Measurements from ENCODE around the gene ZNF275.
"Not testable (repeated sequence)": the region's sequence is repeated elsewhere in the genome, so short reads cannot be mapped to it uniquely, and the experiment has no call there.

ZNF275 gene

DNA sequence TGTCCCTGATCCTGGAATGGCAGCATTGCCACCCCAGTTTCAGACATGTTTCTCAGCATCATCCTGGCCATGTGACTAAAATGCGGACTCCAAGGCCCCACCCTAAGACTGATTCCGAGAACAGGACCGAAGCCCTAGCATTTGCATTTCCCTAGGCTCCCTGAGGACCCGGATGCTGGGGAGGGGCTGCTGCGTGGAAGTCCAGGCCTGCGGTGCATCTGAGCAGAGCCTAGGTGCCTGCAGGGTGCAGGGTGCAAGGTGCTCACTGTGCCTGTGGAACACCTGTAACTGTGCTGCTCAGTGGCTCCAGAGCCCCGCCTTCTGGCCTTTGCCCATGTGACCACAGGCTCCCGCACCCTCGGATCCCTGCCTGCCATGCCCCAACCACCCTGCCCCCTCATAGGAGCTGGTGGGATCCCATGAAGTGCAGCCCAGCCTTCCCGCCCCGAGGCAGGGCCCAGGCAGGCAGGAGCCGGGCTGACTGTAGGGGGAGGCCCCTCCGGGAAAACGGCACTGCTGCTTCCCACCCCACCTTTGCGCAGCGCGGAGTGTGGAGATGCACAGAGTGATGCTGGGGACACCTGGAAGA, 27.3 kb upstream of the ZNF275 start:
- H3K4me3 Mint-ChIP-seq = no peak overlapping the region
- no peak for DNase-seq (ENCODE audit: low spot score in 2 of 2)
- no peaks in the 10 kb centered on the region for H3K36me3 Mint-ChIP-seq (ENCODE audit: insufficient read depth)
- no peak overlapping the region for H3K27ac Mint-ChIP-seq (ENCODE audit: low read depth)
- peaks cover 33% of the 10 kb centered on the region for H3K27me3 Mint-ChIP-seq
- H3K4me1 Mint-ChIP-seq = no peaks in the 10 kb centered on the region
- no peaks in the 10 kb centered on the region for H3K9me3 Mint-ChIP-seq
- ATAC-seq (replicated peaks; ENCODE audit: extremely low read depth, poor library complexity, severe bottlenecking) = no peak

DNA sequence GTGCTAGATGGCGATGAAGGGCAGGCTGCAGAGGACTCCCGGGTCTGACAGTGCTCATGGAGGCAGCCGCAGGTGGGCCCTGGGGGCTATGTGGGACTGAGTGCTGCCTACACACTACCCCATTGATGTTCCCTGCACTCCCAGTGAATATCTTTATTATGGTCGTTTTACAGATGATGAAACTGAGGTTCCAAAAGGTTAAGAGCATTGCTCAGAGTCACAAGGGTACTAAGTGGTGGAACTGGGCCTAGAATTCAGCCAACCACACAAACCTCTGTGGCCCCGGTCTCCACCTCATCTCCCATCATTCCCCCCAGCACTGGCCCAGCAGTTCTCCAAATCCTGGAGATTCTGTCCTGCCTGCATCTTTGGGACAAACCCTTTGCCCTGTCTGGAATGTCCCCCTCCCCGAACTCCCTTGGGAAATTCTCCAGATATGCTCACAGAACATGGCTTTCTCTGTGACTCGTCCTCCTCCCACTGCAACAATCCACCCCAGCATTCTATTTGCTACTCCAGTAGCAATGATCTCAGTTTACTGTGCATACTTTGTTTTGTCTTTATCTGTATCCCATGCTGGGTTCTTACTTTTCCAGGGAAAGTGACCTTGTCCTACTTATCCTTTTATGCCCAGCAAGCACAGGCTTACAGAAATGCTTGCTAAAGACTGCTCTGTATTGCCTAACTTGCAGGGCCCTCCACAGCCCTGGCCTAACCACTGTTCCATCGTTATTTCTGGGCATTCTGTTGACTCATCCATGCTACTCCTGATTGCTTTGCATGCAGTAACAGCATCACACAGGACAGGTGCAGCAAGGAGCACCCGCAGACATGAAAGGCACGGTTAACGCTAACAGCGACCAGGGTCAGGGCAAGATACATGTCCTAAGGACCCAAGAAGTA, 26.4 kb upstream of the ZNF275 start:
- DNase-seq (ENCODE audit: low spot score in 2 of 2) = no peak
- Mint-ChIP-seq H3K9me3 (no peaks in the 10 kb centered on the region), H3K27ac (ENCODE audit: low read depth) (no peak overlapping the region), H3K36me3 (ENCODE audit: insufficient read depth) (no peaks in the 10 kb centered on the region), H3K4me3 (no peak overlapping the region), H3K27me3 (peaks cover 33% of the 10 kb centered on the region), H3K4me1 (no peaks in the 10 kb centered on the region)
- no peak for ATAC-seq (replicated peaks; ENCODE audit: extremely low read depth, poor library complexity, severe bottlenecking)

DNA sequence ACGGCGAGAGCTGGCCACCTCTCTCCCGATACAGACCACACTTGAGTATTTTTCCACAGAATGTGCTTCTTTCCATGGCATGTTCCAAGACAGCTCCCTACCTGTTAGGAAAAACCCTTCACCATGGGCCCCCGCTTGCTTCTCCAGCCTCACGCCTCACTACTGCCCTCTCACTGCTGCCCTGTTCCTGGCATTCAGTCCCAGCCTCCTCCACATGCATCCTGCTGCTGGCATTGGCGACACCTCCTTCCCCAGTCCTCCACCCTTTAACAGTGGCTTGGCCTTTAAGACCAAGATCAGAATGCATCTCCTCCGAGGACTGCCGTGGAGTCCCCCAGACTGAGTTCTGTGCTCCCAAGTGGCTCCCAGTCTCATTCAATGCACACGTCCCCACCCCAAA, 23.1 kb upstream of the ZNF275 start:
- no peaks in the 10 kb centered on the region for H3K36me3 Mint-ChIP-seq (ENCODE audit: insufficient read depth)
- ATAC-seq (replicated peaks; ENCODE audit: extremely low read depth, poor library complexity, severe bottlenecking) (no peak), DNase-seq (ENCODE audit: low spot score in 2 of 2) (no peak)

DNA sequence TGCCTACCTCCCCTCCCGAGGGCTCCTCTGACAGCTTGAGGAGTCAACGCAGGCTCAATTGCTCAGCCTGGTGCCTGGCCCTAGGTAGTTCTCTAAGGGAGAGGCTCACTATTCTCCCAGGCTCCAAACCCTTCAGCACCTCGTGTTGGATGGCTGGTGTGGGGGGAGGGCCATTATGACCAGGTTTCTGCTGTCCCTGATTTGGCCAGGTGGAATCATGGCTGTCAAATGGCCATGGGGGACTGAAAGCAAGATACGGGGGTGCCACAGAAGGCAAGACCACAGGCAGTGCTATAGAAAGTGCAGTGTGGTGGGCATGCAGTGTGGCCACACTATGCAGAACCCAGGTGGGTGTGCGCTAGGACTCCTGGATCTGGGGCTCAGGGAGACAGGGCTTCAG, 21.9 kb upstream of the ZNF275 start:
- ATAC-seq (replicated peaks; ENCODE audit: extremely low read depth, poor library complexity, severe bottlenecking) = no peak
- H3K36me3 Mint-ChIP-seq (ENCODE audit: insufficient read depth) = no peaks in the 10 kb centered on the region

More for the DNA sequence above, 23.1 kb upstream of the ZNF275 start:
- H3K4me1 Mint-ChIP-seq = no peaks in the 10 kb centered on the region
- no peak overlapping the region for H3K4me3 Mint-ChIP-seq
- no peaks in the 10 kb centered on the region for H3K9me3 Mint-ChIP-seq
- no peaks in the 10 kb centered on the region for H3K27me3 Mint-ChIP-seq
- H3K27ac Mint-ChIP-seq (ENCODE audit: low read depth) = no peak overlapping the region

DNA sequence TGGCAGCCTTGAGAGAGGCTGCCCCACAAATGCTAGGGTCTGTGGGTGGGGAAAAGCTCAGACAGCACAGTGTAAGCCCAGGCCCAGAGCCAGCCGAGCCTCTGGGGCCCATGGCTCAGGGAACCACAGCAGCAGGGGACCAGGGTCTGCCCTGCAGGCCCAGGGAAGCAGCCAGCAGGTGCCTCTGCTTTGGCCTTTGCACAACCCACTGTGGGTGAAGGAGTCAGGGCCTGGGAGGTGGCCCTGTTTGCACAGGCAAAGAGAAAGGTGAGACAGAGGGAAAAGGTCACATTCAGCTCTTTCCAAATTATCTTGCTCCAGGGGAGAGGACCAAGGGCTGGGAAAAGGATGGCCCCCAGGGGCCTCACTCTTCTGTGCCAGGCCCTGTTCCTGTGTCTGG, 21.1 kb upstream of the ZNF275 start:
- no peaks in the 10 kb centered on the region for H3K36me3 Mint-ChIP-seq (ENCODE audit: insufficient read depth)
- DNase-seq (ENCODE audit: low spot score in 2 of 2) (no peak), ATAC-seq (replicated peaks; ENCODE audit: extremely low read depth, poor library complexity, severe bottlenecking) (no peak)
- H3K4me1 Mint-ChIP-seq = no peaks in the 10 kb centered on the region
- no peaks in the 10 kb centered on the region for H3K27me3 Mint-ChIP-seq
- H3K27ac Mint-ChIP-seq (ENCODE audit: low read depth) = no peak overlapping the region
- H3K9me3 Mint-ChIP-seq = no peaks in the 10 kb centered on the region
- no peak overlapping the region for H3K4me3 Mint-ChIP-seq

More for the DNA sequence above, 21.9 kb upstream of the ZNF275 start:
- DNase-seq (ENCODE audit: low spot score in 2 of 2) = no peak
- Mint-ChIP-seq H3K27me3 (no peaks in the 10 kb centered on the region), H3K9me3 (no peaks in the 10 kb centered on the region), H3K4me1 (no peaks in the 10 kb centered on the region), H3K27ac (ENCODE audit: low read depth) (no peak overlapping the region), H3K4me3 (no peak overlapping the region)

DNA sequence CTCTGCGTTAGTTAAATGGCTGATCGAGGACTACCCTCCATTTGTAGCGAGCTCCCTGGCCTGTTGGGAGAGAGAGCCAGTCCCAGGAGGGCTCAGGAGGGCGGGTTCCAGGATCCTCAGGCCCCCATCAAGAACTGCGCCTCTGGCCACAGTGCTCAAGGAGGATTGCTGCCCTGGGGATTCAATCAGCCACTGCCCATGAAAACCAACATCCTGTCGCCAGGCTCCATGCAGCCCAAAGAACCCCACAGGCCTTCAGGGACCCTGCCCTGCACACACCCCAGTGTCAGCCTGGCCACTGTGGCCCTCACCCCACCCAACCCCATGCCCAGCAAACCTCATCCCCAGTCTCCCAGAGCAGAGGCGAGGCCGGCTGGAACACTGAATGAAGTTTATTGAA, 16.6 kb upstream of the ZNF275 start:
- H3K4me3 Mint-ChIP-seq = no peak overlapping the region
- no peaks in the 10 kb centered on the region for H3K27me3 Mint-ChIP-seq
- no peaks in the 10 kb centered on the region for H3K9me3 Mint-ChIP-seq
- DNase-seq (ENCODE audit: low spot score in 2 of 2) (no peak), ATAC-seq (replicated peaks; ENCODE audit: extremely low read depth, poor library complexity, severe bottlenecking) (no peak)
- no peaks in the 10 kb centered on the region for H3K4me1 Mint-ChIP-seq
- peak overlapping the region; percentile 35 for H3K27ac Mint-ChIP-seq (ENCODE audit: low read depth)
- no peaks in the 10 kb centered on the region for H3K36me3 Mint-ChIP-seq (ENCODE audit: insufficient read depth)

DNA sequence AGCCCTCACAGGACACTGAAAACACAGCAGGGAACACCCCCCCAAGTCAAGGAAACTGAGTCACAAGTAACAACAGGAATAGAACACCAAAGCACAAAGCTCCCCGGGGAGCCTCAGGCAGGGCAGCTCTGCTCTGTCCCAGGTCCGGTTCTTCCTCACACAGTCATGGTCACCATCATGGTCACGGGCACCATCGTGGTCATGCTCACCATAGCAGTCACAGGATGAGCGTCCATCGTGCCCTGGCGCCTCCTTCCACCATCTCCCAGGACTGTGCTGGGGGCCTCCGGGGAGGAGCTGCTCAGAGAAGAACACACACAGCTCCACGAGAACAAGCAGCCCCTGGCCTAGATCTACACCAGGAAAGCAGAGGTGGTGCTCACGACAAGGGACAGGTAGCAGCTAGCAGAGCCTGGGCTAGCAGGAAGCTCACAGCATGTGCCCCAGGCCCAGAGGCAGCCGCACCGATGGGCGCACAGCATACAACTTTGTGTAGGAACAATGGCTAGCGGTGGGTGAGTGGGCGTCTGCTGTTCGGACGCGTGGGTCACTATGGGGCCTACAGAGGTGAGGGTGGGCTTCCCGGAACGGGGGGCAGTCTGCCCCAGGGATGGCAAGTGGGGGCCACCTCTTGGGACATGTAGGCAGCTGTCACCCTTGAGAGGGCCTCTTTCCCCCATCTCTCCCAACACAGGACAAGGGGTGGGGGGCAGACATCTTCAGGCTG, 15.8 kb upstream of the ZNF275 start:
- no peaks in the 10 kb centered on the region for H3K36me3 Mint-ChIP-seq (ENCODE audit: insufficient read depth)
- no peak for DNase-seq (ENCODE audit: low spot score in 2 of 2)
- no peak overlapping the region for H3K27ac Mint-ChIP-seq (ENCODE audit: low read depth)
- H3K9me3 Mint-ChIP-seq = no peaks in the 10 kb centered on the region
- ATAC-seq (replicated peaks; ENCODE audit: extremely low read depth, poor library complexity, severe bottlenecking) = no peak
- no peaks in the 10 kb centered on the region for H3K4me1 Mint-ChIP-seq
- peaks cover 3% of the 10 kb centered on the region for H3K27me3 Mint-ChIP-seq
- no peak overlapping the region for H3K4me3 Mint-ChIP-seq

DNA sequence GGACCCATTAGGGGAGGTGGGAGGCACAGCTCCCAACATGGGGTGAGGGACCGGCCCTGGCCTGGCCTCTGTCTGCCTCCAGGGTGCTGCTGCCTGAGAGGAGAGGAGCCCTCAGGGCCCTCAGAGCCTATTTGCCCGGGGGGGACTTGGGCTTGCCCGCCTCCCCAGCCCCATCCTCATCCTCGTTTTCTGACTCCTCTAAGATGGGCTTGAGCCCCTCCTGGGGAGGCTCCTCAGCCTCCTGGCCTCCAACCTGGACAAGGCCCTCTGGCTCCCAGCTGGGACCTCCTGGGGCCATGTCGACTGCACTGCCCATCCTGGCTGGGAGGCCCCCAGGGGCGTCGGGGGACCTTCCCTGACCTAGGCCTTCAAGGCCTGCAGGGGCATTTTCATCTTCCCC, 15.1 kb upstream of the ZNF275 start:
- H3K27ac Mint-ChIP-seq (ENCODE audit: low read depth) = no peak overlapping the region
- no peaks in the 10 kb centered on the region for H3K4me1 Mint-ChIP-seq
- H3K4me3 Mint-ChIP-seq = no peak overlapping the region
- ATAC-seq (replicated peaks; ENCODE audit: extremely low read depth, poor library complexity, severe bottlenecking) = no peak
- H3K27me3 Mint-ChIP-seq = peaks cover 9% of the 10 kb centered on the region
- no peaks in the 10 kb centered on the region for H3K36me3 Mint-ChIP-seq (ENCODE audit: insufficient read depth)
- DNase-seq (ENCODE audit: low spot score in 2 of 2) = no peak
- no peaks in the 10 kb centered on the region for H3K9me3 Mint-ChIP-seq

DNA sequence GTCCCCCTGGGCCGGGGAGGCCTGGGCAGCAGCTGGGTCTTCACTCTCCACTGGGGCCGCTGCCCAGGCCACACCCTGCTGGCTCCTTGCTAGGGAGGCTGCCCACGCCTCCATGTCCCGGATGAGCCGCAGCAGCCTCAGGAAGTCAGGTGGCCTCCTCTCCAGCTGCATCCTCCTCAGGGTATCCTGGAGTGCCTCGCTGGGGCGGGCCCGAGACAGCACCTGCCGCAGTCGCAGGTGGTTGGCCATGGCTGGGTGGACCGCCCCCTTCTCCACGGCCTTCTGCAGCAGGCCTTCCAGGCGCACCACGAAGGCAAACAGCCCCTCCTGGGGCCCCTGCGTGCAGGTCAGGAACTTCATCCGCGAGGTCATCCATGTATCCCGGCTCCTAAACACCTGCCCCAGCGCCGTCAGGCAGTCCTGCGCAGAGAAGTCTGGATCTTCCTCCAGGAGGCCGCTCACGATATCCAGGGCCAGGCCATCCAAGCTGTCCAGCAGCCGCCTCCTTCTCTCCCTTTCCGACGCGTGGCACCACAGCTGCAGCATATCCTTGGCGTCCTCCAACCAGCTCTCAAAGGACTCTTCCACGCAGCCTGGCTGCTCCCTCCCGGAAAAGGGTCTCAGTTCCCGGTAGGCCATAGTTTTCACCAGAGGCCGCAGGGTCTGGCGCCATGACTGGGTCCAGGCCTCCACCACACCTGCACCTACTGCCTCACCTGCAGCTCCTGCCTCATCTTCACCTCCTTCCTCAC, 14.5 kb upstream of the ZNF275 start:
- no peak overlapping the region for H3K4me3 Mint-ChIP-seq

DNA sequence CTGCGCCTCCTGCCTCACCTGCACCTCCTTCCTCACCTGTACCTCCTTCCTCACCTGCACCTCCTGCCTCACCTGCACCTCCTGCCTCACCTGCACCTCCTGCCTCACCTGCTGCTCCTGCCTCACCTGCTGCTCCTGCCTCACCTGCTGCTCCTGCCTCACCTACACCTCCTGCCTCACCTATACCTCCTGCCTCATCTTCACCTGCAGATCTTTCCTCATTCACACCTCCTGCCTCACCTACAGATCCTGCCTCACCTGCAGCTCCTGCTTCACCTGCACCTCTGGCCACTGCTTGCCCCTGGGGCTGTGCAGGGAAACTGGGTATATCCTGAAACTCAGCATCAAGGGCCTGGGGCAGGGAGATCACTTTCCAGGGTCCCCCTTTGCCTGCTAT, 13.9 kb upstream of the ZNF275 start:
- not testable (repeated sequence) for H3K36me3 Mint-ChIP-seq (ENCODE audit: insufficient read depth); H3K27ac Mint-ChIP-seq (ENCODE audit: low read depth); H3K9me3 Mint-ChIP-seq; ATAC-seq (replicated peaks; ENCODE audit: extremely low read depth, poor library complexity, severe bottlenecking); H3K4me3 Mint-ChIP-seq; DNase-seq (ENCODE audit: low spot score in 2 of 2); H3K4me1 Mint-ChIP-seq
- peaks cover 22% of the 10 kb centered on the region for H3K27me3 Mint-ChIP-seq

More for the DNA sequence above, 14.5 kb upstream of the ZNF275 start:
- H3K9me3 Mint-ChIP-seq = no peaks in the 10 kb centered on the region
- H3K27ac Mint-ChIP-seq (ENCODE audit: low read depth) = no peak overlapping the region
- peaks cover 16% of the 10 kb centered on the region for H3K27me3 Mint-ChIP-seq
- no peak for DNase-seq (ENCODE audit: low spot score in 2 of 2)
- no peaks in the 10 kb centered on the region for H3K4me1 Mint-ChIP-seq
- no peak for ATAC-seq (replicated peaks; ENCODE audit: extremely low read depth, poor library complexity, severe bottlenecking)
- H3K36me3 Mint-ChIP-seq (ENCODE audit: insufficient read depth) = peaks cover 1% of the 10 kb centered on the region

DNA sequence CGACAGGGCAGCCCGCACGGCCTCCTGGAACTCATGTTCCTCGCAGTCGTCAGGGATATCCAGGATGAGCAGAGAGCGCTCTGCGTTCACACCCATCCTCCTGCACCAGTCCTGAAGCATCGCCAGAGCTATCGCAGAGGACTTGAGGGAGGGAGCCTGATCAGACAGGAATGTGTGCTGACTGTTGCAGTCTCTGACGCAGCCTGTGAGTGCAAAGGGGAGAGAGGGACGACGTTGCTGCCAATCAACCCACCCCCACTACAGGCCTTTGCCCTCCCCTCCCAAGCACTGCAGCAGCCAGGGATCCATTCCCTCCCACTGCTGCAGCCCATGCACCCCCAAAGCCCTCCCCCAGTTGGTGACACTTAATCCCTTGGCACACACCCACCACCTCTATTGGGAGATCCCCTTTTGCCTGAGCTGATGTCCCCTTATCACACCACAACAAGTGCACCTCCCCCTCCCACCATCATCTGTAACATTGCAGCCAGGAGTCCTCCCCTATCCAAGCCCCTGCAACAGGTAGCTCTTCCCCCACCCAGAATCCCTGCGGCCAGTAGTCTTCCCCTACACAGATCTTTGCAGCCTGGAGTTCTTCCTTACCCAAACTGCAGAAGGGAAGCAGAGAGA, 13.3 kb upstream of the ZNF275 start:
- no peak overlapping the region for H3K4me3 Mint-ChIP-seq
- H3K9me3 Mint-ChIP-seq = no peaks in the 10 kb centered on the region
- H3K27me3 Mint-ChIP-seq = peaks cover 28% of the 10 kb centered on the region
- no peak for ATAC-seq (replicated peaks; ENCODE audit: extremely low read depth, poor library complexity, severe bottlenecking)
- H3K36me3 Mint-ChIP-seq (ENCODE audit: insufficient read depth) = peaks cover 1% of the 10 kb centered on the region
- H3K27ac Mint-ChIP-seq (ENCODE audit: low read depth) = no peak overlapping the region
- H3K4me1 Mint-ChIP-seq = no peaks in the 10 kb centered on the region
- no peak for DNase-seq (ENCODE audit: low spot score in 2 of 2)
